Measurements from ENCODE around the gene TSPAN18.

DNA sequence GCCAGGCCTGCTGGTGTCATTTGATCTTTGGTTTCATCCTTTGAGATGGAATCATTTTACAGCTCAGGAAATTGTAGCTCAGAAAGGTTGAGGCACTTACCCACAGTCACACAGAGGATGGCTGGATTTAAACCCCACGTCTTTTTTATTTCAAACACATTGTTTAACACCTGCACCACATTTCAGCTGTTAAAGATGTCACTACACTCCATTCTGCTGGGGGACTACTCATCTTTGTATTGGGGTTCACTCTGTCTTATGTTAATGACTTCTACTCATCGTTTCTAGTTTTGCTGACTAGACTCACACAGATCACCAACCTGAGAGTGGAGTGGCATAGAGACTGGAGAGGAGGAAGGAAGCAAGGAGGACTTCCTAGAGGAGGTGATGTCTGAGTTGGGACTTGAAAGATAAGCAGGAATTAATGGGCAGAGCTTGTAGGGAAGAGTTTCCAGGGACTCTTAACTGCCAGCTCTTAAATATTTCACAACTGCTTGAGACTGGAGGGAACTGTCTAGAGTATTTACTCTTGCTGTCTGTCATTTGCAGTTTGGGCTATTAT is 143.9 kb downstream of the TSPAN18 start:
- TF ChIP-seq EZH2phosphoT487 (IDR thresholded peaks at IDR 0.05; ENCODE audit: borderline replicate concordance) (no peak), CTCF (conservative IDR thresholded peaks at IDR 0.05; ENCODE audit: low read length) (no peak)
